ENCODE measurements around the gene LGALS9.

DNA sequence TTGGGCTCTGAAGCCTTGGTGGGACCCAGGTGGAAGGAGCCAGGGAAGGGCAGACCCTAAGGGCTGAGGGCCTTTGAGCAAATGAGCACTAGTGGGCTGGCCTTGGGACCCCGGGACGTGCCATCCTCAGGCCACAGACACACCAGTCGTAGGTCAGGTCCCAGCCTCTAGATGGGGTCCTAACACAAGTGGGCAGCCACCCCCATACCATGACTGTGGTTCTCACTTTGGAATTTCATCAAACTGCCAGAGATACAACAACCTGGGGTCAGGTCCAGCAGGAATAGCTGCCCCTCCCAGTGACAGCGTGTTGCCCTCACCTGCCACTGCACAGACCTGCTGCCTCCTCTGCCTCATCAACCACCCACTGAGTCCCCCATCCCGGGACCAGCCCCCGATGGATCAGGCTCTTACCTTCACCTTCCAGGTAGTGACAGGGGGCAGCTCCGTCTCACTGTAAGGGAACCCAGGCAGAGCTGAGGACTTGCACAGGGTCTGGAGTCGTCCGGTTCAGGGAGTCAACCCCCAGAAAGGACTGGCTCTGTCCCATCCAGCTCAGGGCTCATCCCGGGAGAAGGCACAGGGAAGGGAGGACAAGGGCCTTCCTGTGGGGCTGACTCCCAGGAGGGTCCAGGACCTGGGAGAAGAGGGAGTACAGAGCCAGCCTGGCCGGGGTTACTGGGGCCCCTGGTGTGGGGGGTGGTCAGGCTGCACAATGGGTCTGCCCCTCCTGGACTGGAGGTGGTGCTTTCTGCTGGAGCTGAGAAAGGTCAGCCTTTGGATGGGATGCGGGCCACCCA, 40.0 kb downstream of the LGALS9 start:
- TF ChIP-seq ZNF521 (tag by site-specific recombination; IDR thresholded peaks at IDR 0.05) (no peak), ZBTB21 (tag by site-specific recombination; IDR thresholded peaks at IDR 0.05) (no peak), ZNF324 (tag by site-specific recombination; IDR thresholded peaks at IDR 0.05) (no peak), ZBTB1 (tag by site-specific recombination; IDR thresholded peaks at IDR 0.05) (no peak), ZNF146 (tag by site-specific recombination; IDR thresholded peaks at IDR 0.05) (no peak), ZSCAN30 (tag by site-specific recombination; IDR thresholded peaks at IDR 0.05) (no peak), KLF10 (tag by site-specific recombination; IDR thresholded peaks at IDR 0.05) (no peak), ZNF629 (tag by site-specific recombination; IDR thresholded peaks at IDR 0.05) (no peak), ZNF768 (tag by site-specific recombination; IDR thresholded peaks at IDR 0.05) (no peak), TCF7L2 (IDR thresholded peaks at IDR 0.05; ENCODE audit: borderline replicate concordance, low read depth, low read length) (no peak)
- TF ChIP-seq, protein P1, sequence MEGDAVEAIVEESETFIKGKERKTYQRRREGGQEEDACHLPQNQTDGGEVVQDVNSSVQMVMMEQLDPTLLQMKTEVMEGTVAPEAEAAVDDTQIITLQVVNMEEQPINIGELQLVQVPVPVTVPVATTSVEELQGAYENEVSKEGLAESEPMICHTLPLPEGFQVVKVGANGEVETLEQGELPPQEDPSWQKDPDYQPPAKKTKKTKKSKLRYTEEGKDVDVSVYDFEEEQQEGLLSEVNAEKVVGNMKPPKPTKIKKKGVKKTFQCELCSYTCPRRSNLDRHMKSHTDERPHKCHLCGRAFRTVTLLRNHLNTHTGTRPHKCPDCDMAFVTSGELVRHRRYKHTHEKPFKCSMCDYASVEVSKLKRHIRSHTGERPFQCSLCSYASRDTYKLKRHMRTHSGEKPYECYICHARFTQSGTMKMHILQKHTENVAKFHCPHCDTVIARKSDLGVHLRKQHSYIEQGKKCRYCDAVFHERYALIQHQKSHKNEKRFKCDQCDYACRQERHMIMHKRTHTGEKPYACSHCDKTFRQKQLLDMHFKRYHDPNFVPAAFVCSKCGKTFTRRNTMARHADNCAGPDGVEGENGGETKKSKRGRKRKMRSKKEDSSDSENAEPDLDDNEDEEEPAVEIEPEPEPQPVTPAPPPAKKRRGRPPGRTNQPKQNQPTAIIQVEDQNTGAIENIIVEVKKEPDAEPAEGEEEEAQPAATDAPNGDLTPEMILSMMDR (tag by site-specific recombination; IDR thresholded peaks at IDR 0.05): no peak
- TF ChIP-seq, protein P2, sequence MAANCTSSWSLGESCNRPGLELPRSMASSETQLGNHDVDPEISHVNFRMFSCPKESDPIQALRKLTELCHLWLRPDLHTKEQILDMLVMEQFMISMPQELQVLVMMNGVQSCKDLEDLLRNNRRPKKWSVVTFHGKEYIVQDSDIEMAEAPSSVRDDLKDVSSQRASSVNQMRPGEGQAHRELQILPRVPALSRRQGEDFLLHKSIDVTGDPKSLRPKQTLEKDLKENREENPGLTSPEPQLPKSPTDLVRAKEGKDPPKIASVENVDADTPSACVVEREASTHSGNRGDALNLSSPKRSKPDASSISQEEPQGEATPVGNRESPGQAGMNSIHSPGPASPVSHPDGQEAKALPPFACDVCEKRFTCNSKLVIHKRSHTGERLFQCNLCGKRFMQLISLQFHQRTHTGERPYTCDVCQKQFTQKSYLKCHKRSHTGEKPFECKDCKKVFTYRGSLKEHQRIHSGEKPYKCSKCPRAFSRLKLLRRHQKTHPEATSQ (tag by site-specific recombination; IDR thresholded peaks at IDR 0.05): no peak
- TF ChIP-seq, protein P3, sequence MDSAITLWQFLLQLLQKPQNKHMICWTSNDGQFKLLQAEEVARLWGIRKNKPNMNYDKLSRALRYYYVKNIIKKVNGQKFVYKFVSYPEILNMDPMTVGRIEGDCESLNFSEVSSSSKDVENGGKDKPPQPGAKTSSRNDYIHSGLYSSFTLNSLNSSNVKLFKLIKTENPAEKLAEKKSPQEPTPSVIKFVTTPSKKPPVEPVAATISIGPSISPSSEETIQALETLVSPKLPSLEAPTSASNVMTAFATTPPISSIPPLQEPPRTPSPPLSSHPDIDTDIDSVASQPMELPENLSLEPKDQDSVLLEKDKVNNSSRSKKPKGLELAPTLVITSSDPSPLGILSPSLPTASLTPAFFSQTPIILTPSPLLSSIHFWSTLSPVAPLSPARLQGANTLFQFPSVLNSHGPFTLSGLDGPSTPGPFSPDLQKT (IDR thresholded peaks at IDR 0.05; ENCODE audit: borderline replicate concordance, low read depth, low read length): no peak
- TF ChIP-seq, protein P4, sequence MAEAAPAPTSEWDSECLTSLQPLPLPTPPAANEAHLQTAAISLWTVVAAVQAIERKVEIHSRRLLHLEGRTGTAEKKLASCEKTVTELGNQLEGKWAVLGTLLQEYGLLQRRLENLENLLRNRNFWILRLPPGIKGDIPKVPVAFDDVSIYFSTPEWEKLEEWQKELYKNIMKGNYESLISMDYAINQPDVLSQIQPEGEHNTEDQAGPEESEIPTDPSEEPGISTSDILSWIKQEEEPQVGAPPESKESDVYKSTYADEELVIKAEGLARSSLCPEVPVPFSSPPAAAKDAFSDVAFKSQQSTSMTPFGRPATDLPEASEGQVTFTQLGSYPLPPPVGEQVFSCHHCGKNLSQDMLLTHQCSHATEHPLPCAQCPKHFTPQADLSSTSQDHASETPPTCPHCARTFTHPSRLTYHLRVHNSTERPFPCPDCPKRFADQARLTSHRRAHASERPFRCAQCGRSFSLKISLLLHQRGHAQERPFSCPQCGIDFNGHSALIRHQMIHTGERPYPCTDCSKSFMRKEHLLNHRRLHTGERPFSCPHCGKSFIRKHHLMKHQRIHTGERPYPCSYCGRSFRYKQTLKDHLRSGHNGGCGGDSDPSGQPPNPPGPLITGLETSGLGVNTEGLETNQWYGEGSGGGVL (tag by site-specific recombination; IDR thresholded peaks at IDR 0.05): no peak

Data from HEK293 (cell line).